RKO (cell line): ENCODE data around the gene PLXNA4.
A peak's percentile ranks its signal among the peaks of the same experiment; 100 is the strongest.

Source experiments
- DNase-seq: peaks from one replicate; pipeline ENCODE4 v3.0.0-alpha.2; 2016; ENCODE audit warnings: low spot score

The PLXNA4 gene

GRCh38 chr7:132353936-132354335 lies 222.3 kb downstream of the PLXNA4 start:
- DNase-seq, result no peak

- no peak for DNase-seq
Measured at GRCh38 chr7:132352800-132353199, 223.5 kb downstream of the PLXNA4 start.

DNA sequence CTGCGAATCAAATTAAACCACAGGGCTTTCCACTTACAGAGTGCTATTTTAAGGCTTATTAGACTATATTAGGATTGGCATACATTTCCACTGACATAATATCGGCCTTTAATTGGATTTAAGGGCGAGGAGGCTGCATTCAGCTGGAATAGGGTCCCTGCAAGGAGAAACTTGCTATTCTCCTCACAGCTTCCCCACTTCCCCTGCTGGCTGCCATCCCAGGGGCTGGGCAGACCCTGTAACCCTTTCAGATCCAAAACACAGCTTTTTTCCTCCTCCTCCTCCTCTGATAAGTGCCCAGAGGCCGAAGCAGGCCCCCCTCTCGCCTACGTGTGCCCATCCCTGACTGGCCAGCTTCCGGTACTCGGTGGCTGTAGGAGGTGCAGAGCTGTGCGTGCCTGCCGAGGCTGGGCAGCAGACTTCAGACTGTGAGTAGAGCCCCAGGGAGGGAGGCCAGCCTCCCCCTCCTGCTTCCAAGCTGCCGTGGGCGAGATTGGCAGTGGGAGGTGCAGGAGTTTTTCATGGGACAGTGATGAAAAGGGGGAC lies 224.2 kb downstream of the PLXNA4 start:
- DNase-seq, result no peak

GRCh38 chr7:132350741-132351140 lies 225.5 kb downstream of the PLXNA4 start:
- DNase-seq, result no peak

DNA sequence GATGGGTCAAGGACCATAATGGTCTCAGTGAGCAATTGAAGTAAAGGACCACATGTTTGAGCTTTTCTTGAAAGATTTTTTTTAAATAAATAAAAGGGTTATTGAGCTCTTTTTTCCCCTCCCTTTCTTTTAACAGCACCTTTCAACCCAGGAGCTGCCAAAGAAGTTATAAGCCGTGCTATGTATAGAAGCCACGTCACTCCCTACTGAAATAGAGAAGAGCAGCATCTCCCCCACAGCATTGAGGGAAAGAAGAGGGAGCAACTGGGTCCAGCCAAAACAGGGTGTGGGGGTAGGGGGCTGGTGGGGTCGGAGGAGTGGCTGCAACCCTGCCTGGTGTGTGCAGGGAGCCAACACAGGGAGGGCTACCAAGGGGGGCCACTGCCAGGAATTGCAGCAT lies 227.2 kb downstream of the PLXNA4 start:
- no peak for DNase-seq

DNA sequence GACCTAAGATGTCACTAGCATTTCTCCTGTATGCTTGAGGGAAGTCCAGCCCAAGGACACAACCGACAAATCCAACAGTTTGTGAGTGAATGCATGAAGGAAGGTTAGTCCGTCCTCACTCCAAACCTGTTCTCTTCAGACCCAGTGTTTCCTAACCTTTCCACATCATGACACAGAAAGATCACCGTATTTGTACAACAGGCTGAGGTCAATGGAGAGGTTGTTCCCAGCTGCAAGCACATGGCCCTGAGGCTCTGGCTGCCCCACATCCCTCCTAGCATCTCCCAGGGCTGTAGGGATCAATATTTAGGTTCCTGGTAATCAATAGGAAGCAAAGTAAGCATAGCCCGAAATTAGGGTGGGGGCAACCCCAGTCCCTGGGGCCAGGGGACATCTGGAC lies 227.9 kb downstream of the PLXNA4 start:
- no peak for DNase-seq

DNA sequence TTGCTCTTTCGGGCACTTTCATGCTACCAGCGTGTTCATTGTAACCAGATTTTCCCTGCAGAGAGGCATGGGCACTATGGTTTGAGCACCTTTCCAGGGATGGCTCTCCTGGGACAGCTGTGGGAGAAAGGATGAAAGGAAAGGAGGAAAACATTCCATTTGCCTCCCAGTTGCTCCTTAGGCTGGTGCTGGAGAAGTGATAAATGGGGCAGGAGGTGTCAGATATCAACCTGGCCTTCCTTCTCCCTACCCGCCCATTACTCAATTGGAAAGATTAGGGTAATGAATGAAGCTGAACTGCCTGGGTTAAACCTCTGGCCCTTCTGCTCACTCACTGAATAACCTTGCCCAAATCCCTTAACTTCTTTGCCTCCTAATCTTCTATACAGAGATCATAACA lies 228.4 kb downstream of the PLXNA4 start:
- DNase-seq, result no peak

- DNase-seq, result no peak
Measured at GRCh38 chr7:132347123-132347522, 229.1 kb downstream of the PLXNA4 start.

DNA sequence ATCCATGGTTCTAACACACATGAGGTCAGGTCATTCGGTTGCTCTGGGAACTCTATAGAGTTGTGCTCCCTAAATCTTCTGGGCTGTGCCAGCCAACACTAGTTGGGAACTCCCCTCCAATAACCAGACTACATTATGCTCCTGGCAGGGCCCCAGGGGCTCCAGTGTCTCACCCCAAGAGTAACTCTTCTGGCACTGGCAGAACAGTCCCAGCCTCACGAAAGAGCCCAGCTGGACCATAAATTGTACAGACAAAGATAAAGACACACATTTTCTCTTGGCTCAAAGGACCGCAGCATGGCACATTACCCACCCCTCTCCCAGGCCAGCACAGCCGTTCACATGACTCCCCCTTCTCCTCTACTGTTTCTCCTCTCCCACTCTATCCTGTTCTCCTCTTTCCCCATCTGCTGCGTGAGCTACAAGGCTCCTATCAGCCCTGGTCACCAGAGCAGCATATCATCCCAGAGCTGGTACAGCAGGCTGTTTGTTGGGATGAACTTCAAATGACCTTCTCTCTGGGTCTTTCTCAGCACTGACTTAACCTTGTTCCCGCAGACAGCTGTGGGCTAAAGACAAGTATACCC lies 230.6 kb downstream of the PLXNA4 start:
- DNase-seq, result no peak

DNA sequence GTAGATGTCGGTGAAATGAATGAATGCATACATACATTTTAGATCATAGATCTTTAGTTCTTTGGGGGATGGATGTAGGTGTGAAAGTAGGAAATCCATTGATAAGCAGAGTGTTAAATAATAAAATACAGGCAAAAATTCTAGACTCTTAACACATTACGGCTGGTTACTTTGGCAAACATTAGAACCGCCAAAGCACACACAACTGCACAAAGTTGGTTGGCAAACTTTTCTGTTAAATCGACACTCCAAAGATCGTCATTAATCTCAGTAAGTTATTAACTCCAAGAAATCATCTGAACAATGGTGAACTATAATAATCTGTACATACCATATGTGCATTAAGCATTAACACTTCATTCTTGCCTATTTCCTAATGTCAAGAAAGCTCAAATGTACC lies 231.2 kb downstream of the PLXNA4 start:
- no peak for DNase-seq

DNA sequence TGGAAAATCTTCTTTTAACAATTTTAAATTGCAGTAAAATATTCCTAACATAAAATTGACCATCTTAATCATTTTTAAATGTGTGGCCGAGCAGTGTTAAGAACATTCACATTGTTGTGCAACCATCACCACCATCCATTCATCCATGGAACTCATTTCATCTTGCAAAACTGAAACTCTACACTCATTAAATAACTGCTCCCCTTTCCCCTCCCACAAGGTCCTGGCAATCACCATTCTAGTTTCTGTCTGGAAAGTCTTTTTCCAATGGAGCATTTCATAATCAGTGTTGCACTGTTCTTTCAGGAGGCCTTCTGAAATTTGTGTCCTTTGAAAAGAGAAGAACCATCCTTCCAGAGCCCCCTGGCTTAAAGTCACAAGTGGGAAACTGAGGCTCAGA lies 233.1 kb downstream of the PLXNA4 start:
- DNase-seq, result no peak

DNA sequence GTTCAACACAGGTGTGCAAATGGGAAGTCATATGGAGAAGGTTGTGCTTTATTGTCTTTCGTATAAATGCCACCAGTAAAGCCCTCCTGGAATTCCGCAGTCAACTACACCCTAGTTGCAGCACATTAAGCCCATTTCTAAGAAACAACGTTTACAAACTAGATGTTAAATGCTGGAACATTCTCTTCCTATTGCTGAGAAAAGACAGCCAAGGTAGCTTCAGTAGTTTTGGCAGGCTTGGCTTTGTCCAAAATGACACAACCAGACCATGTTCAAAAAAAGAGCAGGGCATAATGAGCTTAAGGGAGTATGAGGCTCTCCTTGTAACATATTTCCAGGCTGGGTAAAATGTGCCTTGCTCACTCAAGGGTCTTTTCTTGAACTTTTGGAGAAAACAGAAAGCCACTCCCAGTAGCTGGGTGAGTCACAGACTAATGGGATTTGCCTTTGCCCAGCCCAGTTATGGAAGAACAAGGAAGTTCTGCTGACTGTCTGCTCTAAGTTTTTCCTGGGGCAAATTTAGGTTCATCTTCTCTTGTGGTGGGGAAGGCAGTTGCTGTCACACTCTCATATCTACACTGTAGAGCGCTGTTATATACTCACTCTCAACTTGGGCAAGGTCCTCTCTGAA lies 238.7 kb downstream of the PLXNA4 start:
- DNase-seq, result no peak

DNA sequence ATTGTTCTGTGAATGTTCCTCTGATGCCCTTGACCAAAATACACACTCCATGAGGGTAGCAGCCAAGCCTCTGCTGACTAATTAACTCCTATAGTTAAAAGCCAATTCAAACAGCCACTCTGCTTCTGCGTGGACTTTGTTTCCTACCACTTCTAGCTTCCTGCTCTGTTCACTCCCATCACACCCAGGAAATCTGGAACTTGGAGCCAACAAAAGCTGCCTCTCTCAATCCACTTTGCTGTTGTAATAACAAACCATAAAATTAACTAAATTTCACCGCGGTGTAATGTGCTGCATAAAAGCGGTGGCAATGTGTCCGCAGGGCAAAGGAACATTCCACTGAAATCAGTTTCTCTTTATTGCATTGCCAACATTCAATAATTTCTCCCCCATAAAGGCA lies 239.5 kb downstream of the PLXNA4 start:
- DNase-seq, result no peak

DNA sequence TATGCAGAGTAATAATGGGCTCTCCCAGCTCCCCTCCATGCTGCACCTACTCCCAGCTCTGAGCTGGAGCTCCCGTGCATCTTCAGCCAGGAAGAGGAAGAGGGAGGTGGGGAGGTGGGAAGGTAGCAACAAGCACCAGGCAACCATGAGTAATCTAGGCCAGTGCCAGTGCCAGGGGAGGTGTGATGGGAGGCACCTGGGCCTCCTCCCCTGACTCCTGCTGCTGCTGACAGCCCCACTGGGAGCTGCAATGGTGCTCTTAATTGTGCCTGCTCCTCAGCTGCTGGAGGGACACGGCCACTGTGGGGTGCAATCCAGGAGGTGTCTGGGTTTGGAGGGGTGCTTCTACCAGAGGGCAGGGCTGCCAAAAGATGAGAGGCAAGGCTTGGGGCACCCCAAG lies 243.0 kb downstream of the PLXNA4 start:
- DNase-seq, result no peak

- DNase-seq, result no peak
Measured at GRCh38 chr7:132328760-132329159, 247.5 kb downstream of the PLXNA4 start.

- no peak for DNase-seq
Measured at GRCh38 chr7:132328047-132328620, 248.1 kb downstream of the PLXNA4 start.

DNA sequence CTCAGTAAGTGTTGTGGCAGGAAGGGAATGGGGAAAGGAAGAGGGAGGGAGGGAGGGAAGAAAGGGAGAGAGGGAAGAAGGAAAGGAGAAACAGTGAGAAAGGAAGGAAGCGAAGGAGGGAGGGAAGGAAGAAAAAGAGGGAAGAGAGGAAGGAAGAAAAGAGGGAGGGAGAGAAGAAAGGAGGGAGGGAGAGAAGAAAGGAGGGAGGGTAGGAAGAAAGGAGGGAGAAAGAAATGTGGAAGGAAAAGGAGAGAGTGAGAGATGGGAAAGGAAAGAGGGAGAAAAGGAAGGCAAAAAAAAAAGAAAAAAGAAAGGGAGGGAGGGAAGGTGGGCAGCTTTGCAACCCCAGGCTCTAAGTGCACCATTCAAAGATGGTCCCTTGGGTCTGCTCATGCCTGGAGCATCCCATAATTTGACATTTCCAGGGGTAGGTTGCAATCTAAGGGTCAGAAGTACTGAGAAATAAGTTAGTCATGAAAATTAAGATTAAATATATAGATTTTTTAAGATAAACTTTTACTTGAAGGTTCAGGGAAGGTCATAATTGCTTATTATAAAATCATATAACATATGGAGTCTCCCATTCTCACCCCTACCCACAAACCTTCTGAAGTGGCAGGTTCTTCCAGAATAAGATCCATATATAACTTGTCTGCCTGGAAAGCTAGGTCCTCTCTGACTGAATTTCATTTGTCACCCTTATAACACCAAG lies 249.2 kb downstream of the PLXNA4 start:
- no peak for DNase-seq

- DNase-seq, result no peak
Measured at GRCh38 chr7:132322970-132323369, 253.3 kb downstream of the PLXNA4 start.

DNA sequence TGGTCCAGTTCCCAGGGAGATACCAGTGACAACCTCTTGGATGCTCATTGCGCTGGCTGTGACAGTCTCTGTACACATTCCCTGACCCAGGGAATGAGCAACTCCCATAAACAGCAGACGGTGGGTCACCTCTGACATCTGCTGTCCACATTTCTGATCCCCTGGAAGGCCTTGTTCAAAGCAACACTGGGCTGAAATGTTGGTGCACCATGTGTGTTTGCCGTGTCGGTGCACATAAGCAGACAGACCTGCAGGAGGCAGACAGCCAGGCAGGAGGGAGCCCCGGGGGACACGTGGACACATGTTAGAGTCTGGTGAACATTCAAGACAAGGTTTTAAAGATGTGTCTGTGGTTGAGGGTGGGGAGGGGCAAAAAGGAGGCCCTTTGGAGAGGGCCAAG lies 254.9 kb downstream of the PLXNA4 start:
- no peak for DNase-seq

GRCh38 chr7:132319481-132319880 lies 256.8 kb downstream of the PLXNA4 start:
- no peak for DNase-seq

DNA sequence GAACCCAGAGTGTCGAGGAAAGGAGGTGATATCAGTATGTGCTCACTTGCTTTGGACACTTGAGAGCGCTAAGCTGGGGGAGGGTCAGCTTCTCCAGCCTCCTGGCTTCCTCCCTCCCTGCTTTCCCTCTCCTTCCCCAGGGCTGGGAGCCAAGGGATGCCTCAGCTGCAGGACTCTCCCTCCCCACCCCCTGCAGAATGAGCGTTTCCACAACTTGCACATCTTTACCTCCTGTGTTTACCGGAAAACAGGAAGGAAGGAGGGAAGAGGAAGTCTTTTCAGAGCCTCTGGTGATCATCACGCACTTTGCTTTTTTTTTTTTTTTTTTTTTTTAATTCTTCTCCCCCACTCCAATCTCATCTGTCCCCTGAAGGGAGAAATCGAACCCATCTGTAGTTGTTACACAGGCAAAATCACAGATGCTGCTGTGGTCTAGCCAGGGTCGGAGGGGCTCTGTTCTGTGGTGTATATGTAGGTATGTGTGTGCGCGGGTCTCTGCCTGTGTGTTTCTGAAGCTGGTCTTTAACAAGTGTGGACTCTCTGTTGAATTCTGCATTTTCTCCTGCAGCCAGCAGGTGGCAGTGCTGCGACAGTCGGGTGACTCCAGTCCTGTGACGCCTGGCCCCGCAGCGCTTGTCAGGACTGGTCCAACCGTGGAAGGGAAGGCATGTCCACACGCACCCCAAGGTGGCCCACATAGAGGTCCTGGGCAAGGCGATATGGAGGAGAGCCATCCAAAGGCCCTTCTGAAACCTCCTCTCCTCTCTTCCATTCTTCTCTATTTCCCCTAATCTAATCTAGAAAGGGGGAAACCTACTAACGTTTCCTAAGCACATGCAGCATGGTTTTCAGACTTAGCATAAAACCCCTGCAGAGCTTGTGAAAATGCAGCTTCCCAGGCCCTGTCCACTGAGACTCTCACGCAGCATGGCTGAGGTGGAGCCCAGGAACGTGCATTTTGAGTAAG lies 257.6 kb downstream of the PLXNA4 start:
- DNase-seq, result peak; percentile 86
